Measurements from ENCODE around the gene ZC3H4.

The ZC3H4 gene

DNA sequence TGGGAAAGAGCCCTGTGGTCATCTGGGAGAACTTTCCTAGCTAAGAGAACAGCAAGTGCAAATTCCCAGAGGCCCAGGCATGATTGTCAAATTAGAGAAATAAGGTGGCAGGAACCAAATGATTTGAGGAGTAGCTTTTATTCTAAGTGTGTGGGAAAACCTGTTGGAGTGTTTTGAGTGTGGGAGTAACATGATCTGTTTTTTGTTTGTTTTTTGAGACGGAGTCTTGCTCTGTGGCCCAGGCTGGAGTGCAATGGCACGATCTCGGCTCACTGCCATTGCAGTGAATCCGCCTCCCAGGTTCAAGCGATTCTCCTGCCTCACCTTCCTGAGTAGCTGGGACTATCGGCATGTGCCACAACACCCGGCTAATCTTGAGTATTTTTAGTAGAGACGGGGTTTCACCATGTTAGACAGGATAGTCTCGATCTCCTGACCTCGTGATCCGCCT, 19.5 kb upstream of the ZC3H4 start:
- no peak for DNase-seq (ENCODE audit: low spot score)

DNA sequence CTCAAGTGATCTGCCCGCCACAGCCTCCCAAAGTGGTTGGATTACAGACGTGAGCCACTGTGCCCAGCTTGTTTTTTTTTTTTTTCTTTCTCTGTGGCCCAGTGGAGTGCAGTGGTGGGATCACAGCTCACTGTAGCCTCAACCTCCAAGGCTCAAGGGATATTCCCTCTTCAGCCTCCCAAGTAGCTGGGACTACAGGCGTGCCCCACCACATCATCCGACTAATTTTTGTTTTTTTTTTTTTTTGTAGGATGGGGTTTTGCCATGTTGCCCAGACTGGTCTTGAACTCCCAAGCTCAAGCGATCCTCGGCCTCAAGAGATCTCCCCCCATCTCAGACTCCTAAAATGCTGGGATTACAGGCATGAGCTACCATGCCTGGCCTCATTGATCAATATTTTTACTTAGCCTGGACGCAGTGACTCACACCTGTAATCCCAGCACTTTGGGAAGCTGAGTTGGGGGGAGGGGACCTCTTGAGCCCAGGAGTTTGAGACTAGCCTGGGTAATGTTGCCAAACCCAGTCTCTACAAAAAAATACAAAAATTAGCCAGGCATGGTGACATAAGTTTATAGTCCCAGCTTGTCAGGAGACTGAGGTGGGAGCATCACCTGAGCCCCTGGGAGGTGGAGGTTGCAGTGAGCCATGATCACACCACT, 18.7 kb upstream of the ZC3H4 start:
- DNase-seq (ENCODE audit: low spot score): no peak

DNA sequence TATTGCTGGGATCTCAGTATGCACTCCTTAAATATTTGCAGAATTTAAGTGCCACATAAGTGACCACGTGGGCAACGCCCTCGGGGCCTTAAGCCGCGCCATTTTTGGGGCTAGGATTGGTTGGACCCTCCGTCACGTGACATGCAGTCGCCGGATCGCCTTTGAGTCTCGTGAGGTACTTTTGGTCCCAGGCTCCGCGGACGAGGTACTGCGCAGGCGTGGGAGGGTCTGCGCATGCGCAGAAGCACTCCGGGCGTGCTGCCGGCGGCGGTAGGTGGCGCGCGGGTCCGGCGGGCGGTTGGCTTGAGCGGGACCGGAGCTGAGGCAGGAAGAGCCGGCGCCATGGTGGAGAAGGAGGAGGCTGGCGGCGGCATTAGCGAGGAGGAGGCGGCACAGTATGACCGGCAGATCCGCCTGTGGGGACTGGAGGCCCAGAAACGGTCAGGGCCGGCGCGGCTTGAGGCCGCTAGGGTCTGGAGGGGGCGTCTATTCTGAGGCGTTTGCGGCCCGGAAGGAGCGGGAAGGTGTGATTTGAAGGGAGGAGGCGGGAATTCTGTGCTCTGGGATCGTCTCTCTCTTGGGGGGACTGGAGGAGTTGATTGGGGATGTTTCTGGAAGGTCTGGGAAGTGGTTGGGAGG, 17.1 kb upstream of the ZC3H4 start, which contains the start of gene SAE1:
Gene SAE1, plus strand, starts transcription at position 247 of the 639 bp plus-strand sequence. Its CDS starts 96 bp downstream, at position 343.
- peak; percentile 100 for DNase-seq (ENCODE audit: low spot score)

DNA sequence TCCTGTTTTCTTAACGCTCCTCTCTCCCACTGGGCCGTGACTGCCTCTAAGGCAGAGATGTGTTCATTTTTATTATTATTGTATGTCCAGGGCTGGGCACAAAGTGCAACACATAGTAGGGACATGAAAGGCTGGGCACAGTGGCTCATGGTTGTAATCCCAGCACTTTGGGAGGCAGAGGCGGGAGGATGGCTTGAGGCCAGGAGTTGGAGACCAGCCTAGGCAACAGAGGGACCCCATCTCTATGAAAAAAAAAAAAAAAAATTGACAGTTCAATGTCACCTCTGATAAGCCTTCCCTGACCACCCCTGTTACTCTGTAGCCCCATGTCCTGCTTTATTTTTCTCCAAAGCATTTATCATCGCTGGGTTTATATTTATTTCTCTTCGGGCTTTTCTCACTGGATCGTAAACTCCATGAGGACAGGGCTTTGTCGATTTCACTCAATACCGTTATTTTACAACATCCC, 16.6 kb upstream of the ZC3H4 start:
- no peak for DNase-seq (ENCODE audit: low spot score)

- DNase-seq (ENCODE audit: low spot score): no peak
These were observed 16.0 kb upstream of the ZC3H4 start for GRCh38 chr19:47129579-47129978.

GRCh38 chr19:47125669-47125938, 12.0 kb upstream of the ZC3H4 start:
- DNase-seq (ENCODE audit: low spot score): no peak

GRCh38 chr19:47124937-47125668, 11.5 kb upstream of the ZC3H4 start:
- DNase-seq (ENCODE audit: low spot score): peak; percentile 86

GRCh38 chr19:47123406-47123805, 9.8 kb upstream of the ZC3H4 start:
- DNase-seq (ENCODE audit: low spot score): no peak

DNA sequence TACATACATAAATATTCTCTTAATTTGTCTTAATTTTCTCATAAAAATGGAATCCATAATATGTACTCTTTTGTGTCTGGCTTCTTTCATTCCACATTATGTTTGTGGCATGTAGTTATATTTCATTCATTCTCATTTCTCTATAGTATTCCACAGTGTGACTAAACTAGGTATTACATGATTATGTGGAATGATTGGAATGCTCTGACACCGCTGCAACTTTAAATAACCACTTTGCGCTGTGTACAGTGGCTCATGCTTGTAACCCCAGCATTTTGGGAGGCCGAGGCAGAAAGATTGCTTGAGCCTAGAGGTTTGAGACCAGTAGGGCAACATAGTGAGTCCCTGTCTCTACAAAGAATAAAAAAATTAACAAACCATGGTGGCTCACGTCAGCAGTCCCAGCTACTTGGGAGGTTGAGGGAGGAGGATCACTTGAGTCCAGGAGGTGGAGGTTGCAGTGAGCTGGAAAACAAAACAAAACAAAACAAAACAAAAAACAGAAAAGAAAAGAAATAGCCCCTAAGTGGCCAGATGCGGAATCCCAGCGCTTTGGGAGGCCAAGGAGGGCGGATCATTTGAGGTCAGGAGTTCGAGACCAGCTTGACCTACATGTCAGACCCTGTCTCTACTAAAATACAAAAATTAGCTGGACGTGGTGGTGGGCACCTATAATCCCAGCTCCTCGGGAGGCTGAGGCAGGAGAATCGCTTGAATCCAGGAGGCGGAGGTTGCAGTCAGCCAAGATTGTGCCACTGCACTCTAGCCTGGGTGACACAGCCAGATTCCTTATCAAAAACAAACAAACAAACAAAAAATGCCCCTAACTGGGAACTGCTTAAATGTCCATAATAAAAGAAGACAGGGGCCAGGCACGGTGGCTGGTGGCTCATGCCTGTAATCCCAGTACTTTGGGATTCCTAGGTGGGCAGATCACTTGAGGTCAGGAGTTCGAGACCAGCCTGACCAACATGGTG, 9.1 kb upstream of the ZC3H4 start:
- DNase-seq (ENCODE audit: low spot score): peak; percentile 60

GRCh38 chr19:47120470-47121067, 7.0 kb upstream of the ZC3H4 start:
- no peak for DNase-seq (ENCODE audit: low spot score)

DNA sequence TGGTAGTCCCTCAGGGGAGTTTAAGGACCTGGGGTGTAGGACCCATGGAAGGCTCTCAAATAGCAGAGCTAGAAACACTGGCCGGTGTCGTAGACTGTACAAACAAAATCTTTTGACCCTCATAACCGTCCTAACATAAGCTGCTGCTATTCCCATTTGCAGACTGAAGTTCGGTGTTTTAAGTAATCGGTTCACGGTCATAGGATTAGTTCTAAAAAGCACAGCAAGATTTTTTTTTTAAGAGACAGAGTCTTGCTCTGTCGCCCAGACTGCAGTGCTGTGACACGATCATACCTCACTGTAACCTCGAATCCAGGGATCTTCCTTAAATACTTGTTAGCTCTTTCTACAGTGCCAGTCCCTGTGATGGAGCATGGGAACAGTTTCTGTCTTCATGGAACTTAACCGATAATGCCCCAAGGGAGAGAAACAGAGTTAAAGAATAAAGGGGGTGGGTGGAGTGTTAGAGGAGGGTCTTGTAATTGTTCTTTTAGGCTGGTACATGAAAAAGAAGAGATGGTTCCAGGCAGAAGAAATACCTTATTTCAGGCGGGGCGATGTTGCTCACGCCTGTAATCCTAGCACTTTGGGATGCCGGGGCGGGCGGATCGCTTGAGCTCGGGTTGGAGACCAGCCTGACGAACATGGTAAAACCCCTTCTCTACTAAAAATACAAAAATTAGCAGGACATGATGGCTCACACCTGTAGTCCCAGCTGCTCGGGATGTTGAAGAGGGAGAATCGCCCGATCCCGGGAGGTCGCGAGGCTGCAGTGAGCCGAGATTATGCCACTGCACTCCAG, 475 bp upstream of the ZC3H4 start:
- peak; percentile 71 for DNase-seq (ENCODE audit: low spot score)

DNA sequence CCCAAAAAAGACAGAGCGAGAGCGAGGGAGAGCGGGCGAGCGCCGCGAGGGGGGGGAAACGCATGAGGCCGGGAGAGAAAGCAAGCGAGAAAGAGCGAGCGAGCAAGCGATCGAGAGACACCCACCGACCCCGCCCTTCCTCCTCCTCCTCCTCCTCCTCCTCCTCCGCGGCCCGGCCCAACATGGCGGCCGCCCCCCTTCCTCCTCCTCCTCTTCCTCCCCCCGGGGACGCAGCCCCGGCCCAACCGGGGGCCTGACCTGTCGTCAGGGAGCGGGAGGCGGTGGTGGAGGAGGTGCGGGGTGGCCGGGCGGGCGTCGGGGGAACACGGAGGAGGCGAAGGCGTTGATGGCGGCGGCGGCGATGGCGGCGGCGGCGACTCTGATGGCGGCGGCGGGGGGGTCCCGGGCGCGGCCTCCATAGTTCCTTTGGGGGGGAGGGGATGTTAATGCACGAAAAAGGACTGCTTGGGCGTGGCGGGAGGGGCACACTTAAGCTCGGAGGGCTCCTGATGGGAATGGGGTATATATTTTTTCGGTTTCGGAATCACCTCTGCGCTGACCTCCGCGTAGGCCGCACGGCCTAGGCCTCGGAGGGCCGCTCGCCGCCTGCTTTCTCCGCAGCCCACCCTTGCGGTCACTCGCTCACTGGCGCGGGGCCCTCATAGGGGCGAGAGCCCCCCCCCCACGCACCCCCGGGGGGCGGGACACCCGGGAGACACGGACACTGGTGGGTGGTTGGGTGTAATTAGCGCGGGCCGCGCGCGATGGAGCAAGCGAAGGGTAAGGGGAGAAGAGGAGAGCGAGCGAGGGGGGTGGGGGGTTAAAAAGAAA, 1.2 kb downstream of the ZC3H4 start:
- DNase-seq (ENCODE audit: low spot score): peak; percentile 94

GRCh38 chr19:47111682-47112165, 1.9 kb downstream of the ZC3H4 start:
- no peak for DNase-seq (ENCODE audit: low spot score)

- peak; percentile 39 for DNase-seq (ENCODE audit: low spot score)
These were observed 2.5 kb downstream of the ZC3H4 start for GRCh38 chr19:47111006-47111621.

- peak; percentile 41 for DNase-seq (ENCODE audit: low spot score)
These were observed 3.0 kb downstream of the ZC3H4 start for GRCh38 chr19:47110521-47111005.

- peak; percentile 77 for DNase-seq (ENCODE audit: low spot score)
These were observed 3.8 kb downstream of the ZC3H4 start for GRCh38 chr19:47109541-47110375.

- DNase-seq (ENCODE audit: low spot score): no peak
These were observed 4.4 kb downstream of the ZC3H4 start for GRCh38 chr19:47109177-47109540.
